ENCODE measurements around the gene RGMB.

DNA sequence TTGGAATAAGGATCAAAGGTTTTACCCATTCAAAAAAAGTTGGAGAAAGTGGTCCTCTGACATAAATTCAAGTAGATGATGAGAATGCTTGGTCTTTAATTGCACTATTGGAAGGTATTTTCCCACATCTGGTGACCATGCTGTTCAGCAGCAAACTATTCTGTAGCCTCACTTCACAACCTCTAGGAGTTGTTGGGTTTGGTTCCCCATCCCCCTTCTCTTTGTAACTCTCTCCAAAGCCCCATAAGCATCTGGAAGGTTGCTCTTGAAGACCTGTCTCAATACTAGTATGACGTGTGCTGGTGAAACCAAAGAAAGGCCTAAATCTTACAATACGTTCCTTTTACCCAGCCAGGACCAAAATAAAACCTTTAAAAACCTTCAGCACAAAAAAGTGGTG is 8.5 kb downstream of the RGMB start:
- TF ChIP-seq POLR2A (IDR thresholded peaks at IDR 0.05) (no peak), EP300 (IDR thresholded peaks at IDR 0.05; ENCODE audit: low read depth) (no peak)
- TF ChIP-seq, protein P1, sequence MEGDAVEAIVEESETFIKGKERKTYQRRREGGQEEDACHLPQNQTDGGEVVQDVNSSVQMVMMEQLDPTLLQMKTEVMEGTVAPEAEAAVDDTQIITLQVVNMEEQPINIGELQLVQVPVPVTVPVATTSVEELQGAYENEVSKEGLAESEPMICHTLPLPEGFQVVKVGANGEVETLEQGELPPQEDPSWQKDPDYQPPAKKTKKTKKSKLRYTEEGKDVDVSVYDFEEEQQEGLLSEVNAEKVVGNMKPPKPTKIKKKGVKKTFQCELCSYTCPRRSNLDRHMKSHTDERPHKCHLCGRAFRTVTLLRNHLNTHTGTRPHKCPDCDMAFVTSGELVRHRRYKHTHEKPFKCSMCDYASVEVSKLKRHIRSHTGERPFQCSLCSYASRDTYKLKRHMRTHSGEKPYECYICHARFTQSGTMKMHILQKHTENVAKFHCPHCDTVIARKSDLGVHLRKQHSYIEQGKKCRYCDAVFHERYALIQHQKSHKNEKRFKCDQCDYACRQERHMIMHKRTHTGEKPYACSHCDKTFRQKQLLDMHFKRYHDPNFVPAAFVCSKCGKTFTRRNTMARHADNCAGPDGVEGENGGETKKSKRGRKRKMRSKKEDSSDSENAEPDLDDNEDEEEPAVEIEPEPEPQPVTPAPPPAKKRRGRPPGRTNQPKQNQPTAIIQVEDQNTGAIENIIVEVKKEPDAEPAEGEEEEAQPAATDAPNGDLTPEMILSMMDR (IDR thresholded peaks at IDR 0.05) = no peak
